Coronary artery (tissue), 2 donors: ENCODE results near the gene C15orf39.
A peak's percentile ranks its signal among the peaks of the same experiment; 100 is the strongest.

Experiments
- DNase-seq: peaks from one replicate; pipeline ENCODE4 v3.0.0-alpha.2; 2017; ENCODE audit warnings: low spot score
- H3K27ac ChIP-seq, 2 donors: fragments of 200-600 bp; sonication (generic); one replicate each; pipeline ENCODE4 v1.5.1; 2016 to 2019
- H3K4me3 ChIP-seq: fragments of 200-600 bp; sonication (generic); 2 replicates; pipeline ENCODE4 v1.5.1; 2016; ENCODE audit warnings: mild to moderate bottlenecking, moderate library complexity
- TF ChIP-seq, protein P1 (sequence below): fragments of 200-600 bp; sonication (generic); IDR thresholded peaks from one replicate; pipeline ENCODE4 v1.5.1; 2019; ENCODE audit warnings: antibody characterized with exemption

The C15orf39 gene

DNA sequence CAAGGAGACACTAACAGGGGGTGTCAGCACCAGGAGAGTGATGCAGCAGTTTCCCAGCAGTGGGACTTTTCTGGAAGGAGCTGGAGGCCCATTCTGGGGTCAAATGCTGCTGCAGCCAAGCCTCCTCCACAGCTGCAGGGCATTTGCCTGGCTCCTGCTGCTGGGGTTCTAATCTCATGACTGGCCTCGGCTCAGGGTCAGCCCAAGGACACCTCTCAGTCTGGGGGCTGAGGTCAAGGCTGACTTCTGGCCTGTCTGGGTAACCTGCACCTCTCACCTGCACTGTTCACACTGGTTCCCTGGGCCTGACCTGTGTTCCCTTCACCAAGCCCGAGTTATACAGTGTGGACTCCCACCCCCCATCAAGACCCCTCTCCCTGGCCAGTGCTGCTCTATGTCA is 10.4 kb upstream of the C15orf39 start:
- no peak overlapping the region for H3K27ac ChIP-seq
- TF ChIP-seq, protein P1, sequence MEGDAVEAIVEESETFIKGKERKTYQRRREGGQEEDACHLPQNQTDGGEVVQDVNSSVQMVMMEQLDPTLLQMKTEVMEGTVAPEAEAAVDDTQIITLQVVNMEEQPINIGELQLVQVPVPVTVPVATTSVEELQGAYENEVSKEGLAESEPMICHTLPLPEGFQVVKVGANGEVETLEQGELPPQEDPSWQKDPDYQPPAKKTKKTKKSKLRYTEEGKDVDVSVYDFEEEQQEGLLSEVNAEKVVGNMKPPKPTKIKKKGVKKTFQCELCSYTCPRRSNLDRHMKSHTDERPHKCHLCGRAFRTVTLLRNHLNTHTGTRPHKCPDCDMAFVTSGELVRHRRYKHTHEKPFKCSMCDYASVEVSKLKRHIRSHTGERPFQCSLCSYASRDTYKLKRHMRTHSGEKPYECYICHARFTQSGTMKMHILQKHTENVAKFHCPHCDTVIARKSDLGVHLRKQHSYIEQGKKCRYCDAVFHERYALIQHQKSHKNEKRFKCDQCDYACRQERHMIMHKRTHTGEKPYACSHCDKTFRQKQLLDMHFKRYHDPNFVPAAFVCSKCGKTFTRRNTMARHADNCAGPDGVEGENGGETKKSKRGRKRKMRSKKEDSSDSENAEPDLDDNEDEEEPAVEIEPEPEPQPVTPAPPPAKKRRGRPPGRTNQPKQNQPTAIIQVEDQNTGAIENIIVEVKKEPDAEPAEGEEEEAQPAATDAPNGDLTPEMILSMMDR: no peak
- no peak overlapping the region for H3K4me3 ChIP-seq
- DNase-seq: no peak

DNA sequence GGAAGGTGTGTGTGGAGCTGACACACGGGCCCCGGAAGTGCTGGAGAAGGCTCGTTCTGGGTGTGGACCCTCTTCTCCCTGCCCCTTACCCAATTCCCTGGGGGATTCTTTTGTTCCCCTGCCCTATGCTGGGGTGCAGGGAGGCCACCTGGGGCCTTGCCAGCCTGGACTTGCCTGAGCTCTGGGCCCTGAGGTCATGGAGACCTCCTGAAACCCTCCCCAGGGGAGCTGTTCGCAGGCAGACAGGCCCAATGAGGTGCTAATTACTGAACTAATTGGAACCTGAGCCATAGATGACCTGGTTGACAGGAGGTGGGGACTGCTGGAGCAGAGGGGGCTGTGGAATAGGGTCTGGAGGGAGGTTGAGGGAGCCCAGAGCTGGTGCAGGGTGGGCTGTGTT is 9.4 kb upstream of the C15orf39 start:
- H3K27ac ChIP-seq: no peak overlapping the region
- DNase-seq: no peak
- TF ChIP-seq, protein P1: no peak

DNA sequence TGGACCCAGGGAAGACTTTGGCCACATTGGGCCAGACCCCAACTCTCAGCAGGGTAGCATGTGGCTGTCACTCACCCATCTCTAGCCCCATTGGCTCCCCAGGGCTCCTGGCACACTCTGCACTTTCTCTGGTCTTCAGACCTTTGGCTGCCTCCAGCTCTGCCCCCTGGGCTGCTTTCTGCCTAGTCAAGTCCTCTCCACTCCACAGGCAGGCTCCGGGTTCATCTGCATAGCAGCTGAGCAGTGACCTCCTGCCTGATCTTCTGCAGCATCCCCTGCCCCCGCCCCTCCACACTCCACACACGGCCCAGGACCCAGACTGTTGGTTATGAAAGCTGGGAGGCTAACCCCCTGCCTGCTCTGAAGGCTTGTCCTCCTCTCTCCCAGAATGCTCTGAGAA is 8.4 kb upstream of the C15orf39 start:
- Histone ChIP-seq H3K27ac (no peak overlapping the region), H3K4me3 (no peak overlapping the region)
- TF ChIP-seq, protein P1: no peak
- no peak for DNase-seq

More for the DNA sequence above, 9.4 kb upstream of the C15orf39 start:
- no peak overlapping the region for H3K4me3 ChIP-seq

DNA sequence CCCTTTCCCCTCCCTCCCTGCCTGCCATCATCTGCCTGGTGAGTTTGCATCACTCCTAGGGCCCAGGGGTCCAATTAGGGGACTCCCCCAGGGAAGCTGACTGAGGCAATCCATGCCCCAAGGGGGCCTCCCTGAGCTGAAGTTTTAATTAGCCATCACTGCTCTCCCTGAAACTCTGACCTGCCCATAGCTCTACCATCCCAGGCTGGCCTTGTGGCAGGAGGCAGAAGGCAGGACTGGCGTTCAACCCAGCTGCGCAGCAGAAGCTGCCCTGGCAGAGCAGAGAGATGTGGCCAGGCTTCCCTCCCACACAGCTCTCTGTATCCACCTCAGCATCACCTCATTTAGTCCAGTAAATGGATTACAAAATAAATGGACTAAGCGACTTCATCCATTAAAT is 7.7 kb upstream of the C15orf39 start:
- TF ChIP-seq, protein P1: no peak

DNA sequence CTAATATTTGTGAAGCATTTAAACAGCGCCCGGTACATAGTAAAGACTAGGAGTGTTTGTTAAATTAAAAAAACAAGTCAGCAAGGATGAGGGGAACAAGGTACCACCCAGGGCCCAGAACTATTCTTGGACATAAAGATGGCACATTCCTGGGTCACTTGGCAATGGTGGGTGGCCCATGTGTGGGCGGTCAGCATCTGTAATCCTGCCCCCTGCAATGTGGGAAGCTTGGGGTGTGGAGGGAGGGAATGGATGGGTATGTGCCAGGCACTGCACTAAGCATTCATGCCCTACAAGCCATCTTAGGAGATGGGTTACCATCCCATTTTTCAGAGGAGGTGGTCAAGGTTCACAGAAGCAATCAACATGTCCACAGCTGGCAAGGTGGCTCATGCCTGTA is 7.3 kb upstream of the C15orf39 start:
- TF ChIP-seq, protein P1: no peak
- Histone ChIP-seq H3K27ac (no peak overlapping the region), H3K4me3 (no peak overlapping the region)
- no peak for DNase-seq

More for the DNA sequence above, 7.7 kb upstream of the C15orf39 start:
- Histone ChIP-seq H3K4me3 (no peak overlapping the region), H3K27ac (no peak overlapping the region)
- no peak for DNase-seq

DNA sequence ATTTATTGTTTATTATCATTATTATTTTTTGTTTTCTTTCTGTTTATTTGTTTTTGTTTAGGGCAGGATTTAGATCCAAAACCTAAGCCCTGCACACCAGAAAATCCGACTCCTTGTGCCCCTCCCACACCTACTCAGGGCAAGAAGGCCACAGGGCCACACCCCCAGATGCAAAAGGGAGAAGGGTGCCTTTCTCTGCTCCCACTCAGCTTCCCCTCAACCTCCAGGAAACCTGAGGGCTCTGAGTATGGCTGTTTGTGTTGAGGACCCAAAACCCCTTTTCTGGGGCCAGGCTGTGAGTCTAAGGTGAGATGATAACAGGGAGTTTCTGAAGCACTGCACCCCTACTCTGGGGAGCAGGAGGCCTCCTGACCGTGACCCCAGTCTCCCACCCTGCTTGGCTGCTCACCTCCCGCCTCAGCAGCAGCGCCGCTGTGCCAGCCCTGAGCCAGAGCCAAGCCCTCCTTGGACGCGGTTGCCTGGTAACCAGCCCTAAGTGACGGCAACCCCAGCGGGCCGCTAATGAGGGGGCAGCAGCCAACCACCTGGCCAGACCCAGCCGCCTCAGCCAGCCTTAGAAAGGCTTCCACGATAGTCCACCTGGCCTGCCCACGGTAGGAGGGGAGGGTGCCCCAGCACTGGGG is 6.4 kb upstream of the C15orf39 start:
- no peak for DNase-seq
- TF ChIP-seq, protein P1: no peak
- Histone ChIP-seq H3K4me3 (peak overlapping the region; percentile 31), H3K27ac (no peak overlapping the region)

DNA sequence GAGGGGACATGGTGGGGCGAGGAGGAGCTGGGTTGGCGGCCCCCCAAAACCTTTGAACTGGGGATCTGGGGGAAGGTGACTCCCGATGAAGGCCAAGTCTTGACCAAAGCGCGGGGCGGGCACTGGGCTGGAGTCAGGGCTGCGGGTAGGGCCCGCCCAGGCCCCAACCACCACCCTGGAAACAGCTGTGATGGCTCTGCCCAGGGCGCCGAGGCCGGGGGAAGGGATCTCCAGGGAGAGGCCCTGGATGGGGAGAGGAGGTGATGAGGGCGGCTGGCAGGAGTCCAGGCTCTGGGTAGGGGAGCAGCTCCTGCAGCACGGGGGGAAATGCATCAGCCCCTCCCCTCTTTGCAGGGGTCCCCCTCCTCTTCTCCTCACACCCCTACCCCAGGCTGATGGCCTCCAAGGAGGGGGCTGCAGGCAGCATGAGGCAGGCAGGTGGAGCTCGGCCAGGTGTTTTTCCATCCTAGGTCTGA is 5.9 kb upstream of the C15orf39 start:
- TF ChIP-seq, protein P1: no peak
- DNase-seq: no peak
- Histone ChIP-seq H3K4me3 (peak overlapping the region; percentile 31), H3K27ac (no peak overlapping the region)
